Endothelial cell of umbilical vein (primary cell): Measurements from ENCODE around the gene LTK. TPM values are rescaled to one million over a fixed set of nuclear protein-coding genes. Genes with fewer than 3 reads are reported as not detected.
A peak's percentile ranks its signal among the peaks of the same experiment; 100 is the strongest.

Experiments used
- BruUV-seq: library from RNA; stranded (reverse); fragments of 400-500 nt; replicated peaks from 2 replicates; lab custom pipeline; 2021; lab: Mats Ljungman, UMichigan
- CTCF ChIA-PET: fragments of 300-600, 350-600 bp; sonication (Branson Sonifier 250); formaldehyde crosslinking; loops from one replicate; lab custom pipeline; 2021; ENCODE audit warnings: antibody characterized with exemption, inconsistent platforms; lab: Charles Lee
- POLR2A ChIA-PET: fragments of 300-600, 350-600 bp; sonication (Branson Sonifier 250); formaldehyde crosslinking; loops from one replicate; lab custom pipeline; 2021; ENCODE audit warnings: antibody characterized with exemption, inconsistent platforms; lab: Charles Lee
- DNase-seq: peaks from one replicate; pipeline ENCODE4 v3.0.0-alpha.2; 2011; ENCODE audit warnings: low read depth, low spot score
- FAIRE-seq: peaks from 2 replicates; lab custom pipeline; 2011; peaks lifted over from hg19 to GRCh38; lab: Jason Lieb, UNC
- H2AFZ ChIP-seq: 2 replicates; pipeline ENCODE4 v1.6.0; 2012; ENCODE audit warnings: low read depth, low read length, control low read depth, inconsistent platforms
- H3K27ac ChIP-seq: 2 replicates; pipeline ENCODE4 v1.5.1; 2011; ENCODE audit warnings: low read depth, mild to moderate bottlenecking, control low read depth, low read length, moderate library complexity; ENCODE audit not compliant: insufficient read depth
- H3K27me3 ChIP-seq, 2 experiments: 2 replicates each; pipeline versions ENCODE4 v1.6.0 to v1.6.1; 2011; ENCODE audit warnings: low read length in 2 of 2, mixed read lengths in 1 of 2; ENCODE audit not compliant: control insufficient read depth in 2 of 2, insufficient read depth in 2 of 2
- H3K36me3 ChIP-seq, 2 experiments: 2 replicates in 1 of 2; 3 replicates in 1 of 2; pipeline ENCODE4 v1.5.1; 2011; ENCODE audit warnings: low read length in 2 of 2, mild to moderate bottlenecking in 1 of 2, moderate library complexity in 1 of 2; ENCODE audit not compliant: control insufficient read depth in 2 of 2, insufficient read depth in 2 of 2; ENCODE audit errors: extremely low read depth in 1 of 2
- H3K4me1 ChIP-seq: 3 replicates; pipeline ENCODE4 v1.5.1; 2011; ENCODE audit warnings: mild to moderate bottlenecking, low read length; ENCODE audit not compliant: control insufficient read depth, insufficient read depth; ENCODE audit errors: extremely low read depth
- H3K4me2 ChIP-seq: 2 replicates; pipeline ENCODE4 v1.6.1; 2011; ENCODE audit warnings: low read length, control low read depth, mixed read lengths; ENCODE audit not compliant: insufficient read depth
- H3K4me3 ChIP-seq, 3 experiments: fragments of 200-600 bp in 1 of 3; sonication (generic), shearing (Covaris generic) in 1 of 3; replicated peaks in 1 of 3; 2 replicates each; pipeline ENCODE4 v1.5.1; 2011 to 2016; ENCODE audit warnings: control low read depth in 3 of 3, low read length in 3 of 3, mild to moderate bottlenecking in 2 of 3, inconsistent platforms in 1 of 3, low read depth in 1 of 3, moderate library complexity in 1 of 3; ENCODE audit not compliant: insufficient read depth in 1 of 3
- H3K79me2 ChIP-seq: 2 replicates; pipeline ENCODE4 v1.6.0; 2012; ENCODE audit warnings: low read length, inconsistent platforms; ENCODE audit not compliant: control insufficient read depth, insufficient read depth
- H3K9ac ChIP-seq: replicated peaks from 2 replicates; pipeline ENCODE3; 2011; ENCODE audit warnings: low read length, control low read depth; ENCODE audit not compliant: insufficient read depth; ENCODE audit errors: extremely low read depth
- H3K9me1 ChIP-seq: replicated peaks from 3 replicates; pipeline ENCODE4 v1.6.0; 2011; ENCODE audit warnings: mild to moderate bottlenecking, low read length; ENCODE audit not compliant: control insufficient read depth, insufficient read depth; ENCODE audit errors: extremely low read depth
- H3K9me3 ChIP-seq: replicated peaks from 2 replicates; pipeline ENCODE4 v1.5.1; 2012; ENCODE audit warnings: low read length, inconsistent platforms; ENCODE audit not compliant: control insufficient read depth, insufficient read depth
- H4K20me1 ChIP-seq: replicated peaks from 2 replicates; pipeline ENCODE3; 2011; ENCODE audit warnings: mild to moderate bottlenecking, low read length; ENCODE audit not compliant: control insufficient read depth, insufficient read depth; ENCODE audit errors: extremely low read depth
- CTCF ChIP-seq, 2 donors: IDR thresholded peaks; 1 replicate in 1 of 2; 2 replicates in 1 of 2; pipeline ENCODE4 v1.5.1; 2011; ENCODE audit warnings: low read length in 2 of 2, mild to moderate bottlenecking in 2 of 2, moderate library complexity in 2 of 2, control low read depth in 1 of 2, inconsistent platforms in 1 of 2, low read depth in 1 of 2; ENCODE audit not compliant: insufficient read depth in 1 of 2; ENCODE audit errors: extremely low read depth in 1 of 2
- EZH2 ChIP-seq: IDR thresholded peaks from 2 replicates; pipeline ENCODE4 v1.6.1; 2012; ENCODE audit warnings: borderline replicate concordance, low read depth, mild to moderate bottlenecking, moderate library complexity, low read length, inconsistent platforms; ENCODE audit not compliant: severe bottlenecking
- FOS ChIP-seq: IDR thresholded peaks from 2 replicates; pipeline ENCODE4 v1.6.1; 2011; ENCODE audit warnings: mild to moderate bottlenecking, low read length, moderate library complexity, borderline replicate concordance; ENCODE audit not compliant: insufficient read depth
- GATA2 ChIP-seq: IDR thresholded peaks from 2 replicates; pipeline ENCODE4 v1.7.0; 2011; ENCODE audit warnings: low read depth, mild to moderate bottlenecking, moderate library complexity, mixed read lengths, low read length; ENCODE audit not compliant: insufficient read length, insufficient read depth
- JUN ChIP-seq: IDR thresholded peaks from 2 replicates; pipeline ENCODE4 v1.6.1; 2011; ENCODE audit warnings: borderline replicate concordance, low read depth; ENCODE audit not compliant: insufficient read length, insufficient read depth
- MAX ChIP-seq: IDR thresholded peaks from 2 replicates; pipeline ENCODE4 v1.6.1; 2011; ENCODE audit not compliant: insufficient read depth, insufficient read length
- MYC ChIP-seq: IDR thresholded peaks from one replicate; pipeline ENCODE4 v1.6.1; 2011; ENCODE audit warnings: mild to moderate bottlenecking, low read depth, low read length
- POLR2A ChIP-seq: IDR thresholded peaks from 2 replicates; pipeline ENCODE4 v1.6.1; 2012; ENCODE audit warnings: low read depth, mild to moderate bottlenecking, control low read depth, low read length
- POLR2AphosphoS5 ChIP-seq: IDR thresholded peaks from 2 replicates; pipeline ENCODE4 v1.6.1; 2012; ENCODE audit warnings: low read depth, mild to moderate bottlenecking, control low read depth, low read length, moderate library complexity; ENCODE audit not compliant: insufficient read depth
- dilution Hi-C: fragments of 300-500 bp; cut with MboI; formaldehyde crosslinking; loops from one replicate; pipeline ENCODE4 v1.15.0; 2019; ENCODE audit warnings: low sequenced_read_pairs; ENCODE audit not compliant: extremely low pct_ligation_motif_present
- intact Hi-C: fragments of 100-400 bp; cut with micrococcal nuclease; formaldehyde crosslinking; loops from one replicate; pipeline ENCODE4 v1.10.0; 2022
- polyA plus RNA-seq, 4 experiments: library from polyadenylated mRNA; depleted of rRNA in 3 of 4; stranded (reverse) in 3 of 4; unstranded in 1 of 4; fragments of >200 nt; gene quantifications; 2 replicates each; pipeline versions ENCODE4 v1.2.1 to v1.2.3, GENCODE V29; 2011 to 2012; ENCODE audit warnings: missing spikeins in 1 of 4
- total RNA-seq: library from RNA; stranded (reverse); gene quantifications from 2 replicates; pipeline ENCODE4 v1.2.3, GENCODE V29; 2021

The LTK gene
- total and polyA plus RNA-seq, 2 donors (not counting 3 experiments of a cell fraction or from before 2014, with no cell fraction given) = 0.15 to 0.17 TPM

- no peak overlapping the region for H3K4me2 ChIP-seq
- no peaks in the 10 kb centered on the region for H3K27me3 ChIP-seq
- dilution Hi-C loops (no loop called here), intact Hi-C loops (loop anchor here (5.0 to 10.0 kb wide), 3 partner anchors 92 to 307 kb away; partner anchors contain the start of genes MAPKBP1 and TYRO3)
- CTCF ChIA-PET = interaction anchor here (0.8 to 2.5 kb wide), 59 partner anchors 9 to 561 kb away, joined by 3 to 37 read pairs (median 5); partner anchors contain the start of genes ITPKA, LTK, MAPKBP1 and MGA
- H4K20me1 ChIP-seq = no peaks in the 10 kb centered on the region
- peak; percentile 50 for FAIRE-seq
- DNase-seq = no peak
- POLR2A ChIA-PET = no interaction called here
- H3K9me3 ChIP-seq = no peaks in the 10 kb centered on the region
- H3K27ac ChIP-seq = no peak overlapping the region
- H3K79me2 ChIP-seq = no peaks in the 10 kb centered on the region
- H3K36me3 ChIP-seq = peaks cover 7 to 8% of the 10 kb centered on the region in 2 experiments
- H3K9me1 ChIP-seq = no peaks in the 10 kb centered on the region
- H3K9ac ChIP-seq = no peak overlapping the region
- TF ChIP-seq POLR2A = no peak
- no peak for TF ChIP-seq GATA2
- TF ChIP-seq FOS = no peak
- no peak for TF ChIP-seq JUN
- TF ChIP-seq MYC = no peak
- TF ChIP-seq EZH2 = no peak
- no peak for TF ChIP-seq POLR2AphosphoS5
- no peak for TF ChIP-seq CTCF (IDR thresholded peaks at IDR 0.05; ENCODE audit: extremely low read depth in 1 of 2, insufficient read depth in 1 of 2, low read depth in 1 of 2, low read length in 2 of 2)
- no peak for TF ChIP-seq MAX
- H3K4me3 ChIP-seq = no peak overlapping the region
- H3K4me1 ChIP-seq = peaks cover 5% of the 10 kb centered on the region
- no peak overlapping the region for H2AFZ ChIP-seq
- no TSS peak for BruUV-seq
Observed at GRCh38 chr15:41464889-41465580, 48.6 kb downstream of the LTK start.
